ENCODE data around the gene PTGR1. TPM values are rescaled to one million over a fixed set of nuclear protein-coding genes. Genes with fewer than 3 reads are reported as not detected.
A peak's percentile ranks its signal among the peaks of the same experiment; 100 is the strongest.

Gene PTGR1
- total RNA-seq, 1 donor from 2014 or later, result 27.6 TPM

DNA sequence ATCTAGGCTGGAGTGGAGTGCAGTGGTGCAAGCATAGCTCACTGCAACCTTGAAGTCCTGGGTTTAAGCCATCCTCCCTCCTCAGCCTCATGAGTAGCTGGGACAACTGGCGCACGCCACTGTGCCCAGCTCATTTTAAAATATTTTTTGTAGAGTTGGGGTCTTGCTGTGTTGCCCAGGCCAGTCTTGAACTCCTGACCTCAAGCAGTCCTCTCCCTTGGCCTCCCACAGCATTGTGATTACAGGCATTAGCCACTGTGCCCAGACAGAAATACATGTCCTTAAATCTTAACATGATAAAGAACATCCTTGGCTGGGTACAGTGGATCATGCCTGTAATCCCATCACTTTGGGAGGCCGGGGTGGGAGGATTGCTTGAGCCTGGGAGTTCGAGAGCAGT lies 67.7 kb downstream of the PTGR1 start:
- no peak for DNase-seq

DNA sequence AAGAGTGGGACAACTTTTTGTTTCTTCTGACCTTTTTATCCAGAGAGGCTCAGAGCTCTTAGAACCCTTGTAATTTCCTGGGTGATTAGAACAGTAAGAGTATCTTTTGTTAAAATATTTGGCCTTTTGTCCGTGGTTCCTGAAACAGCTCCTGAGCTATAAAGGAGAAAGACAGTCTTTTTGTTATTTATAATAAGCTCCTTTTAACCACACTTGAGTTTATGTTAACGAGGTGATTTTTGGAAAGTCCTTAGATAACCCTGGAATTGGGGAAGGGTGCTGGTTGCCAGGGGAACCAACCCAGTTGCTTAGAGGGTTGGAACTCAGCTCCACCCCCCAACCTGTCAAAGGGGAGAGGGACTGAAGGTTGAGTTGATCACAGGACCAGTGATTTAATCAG lies 69.7 kb downstream of the PTGR1 start:
- DNase-seq, result no peak

- no peak for DNase-seq
Observed at GRCh38 chr9:111527347-111527746, 72.1 kb downstream of the PTGR1 start.

GRCh38 chr9:111525056-111525977 lies 74.1 kb downstream of the PTGR1 start, which contains the start of gene ZNF483:
Gene ZNF483 (plus strand): TSS chr9:111525179. CDS start chr9:111527396, 2,217 bp downstream.
- peak; percentile 84 for DNase-seq

DNA sequence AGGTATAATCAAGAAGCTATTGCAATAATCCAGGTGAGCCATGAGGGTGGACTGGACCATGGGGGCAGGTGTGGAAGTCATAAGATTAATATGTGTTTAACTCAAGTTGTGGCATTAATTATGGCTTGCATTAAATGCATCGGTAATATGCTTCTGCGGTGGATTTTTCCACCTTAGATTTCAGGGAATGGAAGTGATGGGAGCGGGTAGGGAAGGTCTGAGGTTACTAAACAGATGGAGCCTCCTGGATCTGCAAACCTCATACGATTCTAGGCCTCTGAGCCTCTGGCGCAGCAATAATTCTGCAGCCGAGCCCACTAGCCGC lies 74.8 kb downstream of the PTGR1 start:
- DNase-seq, result no peak

GRCh38 chr9:111516061-111516465 lies 83.4 kb downstream of the PTGR1 start:
- no peak for DNase-seq

GRCh38 chr9:111514967-111515366 lies 84.5 kb downstream of the PTGR1 start:
- DNase-seq, result no peak

Other genes starting within 250 kb of the PTGR1 start
- gene ECPAS, start 115.3 kb downstream of the PTGR1 start, total RNA-seq, result 93.4 and 119 TPM in 2 replicates
- 1.8 and 3.2 TPM in 2 replicates for gene ZNF483, start 74.5 kb downstream of the PTGR1 start, total RNA-seq
- gene DNAJC25, start 31.7 kb upstream of the PTGR1 start, total RNA-seq, result 4.4 and 5.1 TPM in 2 replicates
- 72.0 and 106 TPM in 2 replicates for gene GNG10, start 62.0 kb upstream of the PTGR1 start, total RNA-seq
- gene SHOC1, start 195.3 kb upstream of the PTGR1 start, total RNA-seq, result not detected in 2 replicates